Keratinocyte (primary cell): Measurements from ENCODE around the gene PHLPP1. TPM values are rescaled to one million over a fixed set of nuclear protein-coding genes. Genes with fewer than 3 reads are reported as not detected.

Experiments used
- DNase-seq: peaks from one replicate; pipeline ENCODE4 v3.0.0-alpha.2; 2011; ENCODE audit warnings: low read depth, missing footprints, low spot score
- FAIRE-seq: peaks from 2 replicates; lab custom pipeline; 2011; peaks lifted over from hg19 to GRCh38; lab: Jason Lieb, UNC
- H2AFZ ChIP-seq: 2 replicates; pipeline ENCODE4 v1.6.0; 2012; ENCODE audit warnings: low read length, control low read depth, inconsistent platforms; ENCODE audit not compliant: control insufficient read depth
- H3K27ac ChIP-seq: 2 replicates; pipeline ENCODE4 v1.5.1; 2011; ENCODE audit warnings: low read length; ENCODE audit not compliant: control insufficient read depth, insufficient read depth
- H3K27me3 ChIP-seq: 3 replicates; pipeline ENCODE4 v1.6.0; 2011; ENCODE audit warnings: low read length; ENCODE audit not compliant: control insufficient read depth, insufficient read depth; ENCODE audit errors: extremely low read depth
- H3K36me3 ChIP-seq, 2 experiments: 2 replicates in 1 of 2; 3 replicates in 1 of 2; pipeline ENCODE4 v1.5.1; 2011; ENCODE audit warnings: low read length in 2 of 2, mild to moderate bottlenecking in 1 of 2; ENCODE audit not compliant: control insufficient read depth in 2 of 2, insufficient read depth in 2 of 2; ENCODE audit errors: extremely low read depth in 1 of 2
- H3K4me1 ChIP-seq: 3 replicates; pipeline ENCODE4 v1.5.1; 2011; ENCODE audit warnings: low read length; ENCODE audit not compliant: control insufficient read depth, insufficient read depth; ENCODE audit errors: extremely low read depth
- H3K4me2 ChIP-seq: 3 replicates; pipeline ENCODE4 v1.6.0; 2011; ENCODE audit warnings: low read depth, low read length; ENCODE audit not compliant: control insufficient read depth, insufficient read depth; ENCODE audit errors: extremely low read depth
- H3K4me3 ChIP-seq, 3 experiments: fragments of 200-600 bp in 1 of 3; sonication (generic) in 1 of 3; 2 replicates in 2 of 3; 3 replicates in 1 of 3; pipeline ENCODE4 v1.5.1; 2011 to 2016; ENCODE audit warnings: low read length in 3 of 3, mild to moderate bottlenecking in 3 of 3, control low read depth in 2 of 3, inconsistent platforms in 1 of 3, low read depth in 1 of 3, mixed read lengths in 1 of 3, mixed run types in 1 of 3, moderate library complexity in 1 of 3; ENCODE audit not compliant: control insufficient read depth in 2 of 3, insufficient read depth in 2 of 3; ENCODE audit errors: extremely low read depth in 1 of 3
- H3K79me2 ChIP-seq: 2 replicates; pipeline ENCODE4 v1.6.0; 2012; ENCODE audit warnings: low read length; ENCODE audit not compliant: control insufficient read depth, insufficient read depth
- H3K9ac ChIP-seq: 3 replicates; pipeline ENCODE4 v1.6.0; 2011; ENCODE audit warnings: low read length; ENCODE audit not compliant: control insufficient read depth, insufficient read depth; ENCODE audit errors: extremely low read depth
- H3K9me1 ChIP-seq: 3 replicates; pipeline ENCODE4 v1.6.0; 2011; ENCODE audit warnings: low read length; ENCODE audit not compliant: control insufficient read depth, insufficient read depth; ENCODE audit errors: extremely low read depth
- H3K9me3 ChIP-seq: 2 replicates; pipeline ENCODE4 v1.5.1; 2012; ENCODE audit warnings: low read depth, low read length; ENCODE audit not compliant: control insufficient read depth
- H4K20me1 ChIP-seq: 3 replicates; pipeline ENCODE4 v1.6.0; 2011; ENCODE audit warnings: low read length; ENCODE audit not compliant: control insufficient read depth, insufficient read depth; ENCODE audit errors: extremely low read depth
- CTCF ChIP-seq, 3 experiments: IDR thresholded peaks in 1 of 3; conservative IDR thresholded peaks in 1 of 3; optimal IDR thresholded peaks in 1 of 3; 2 replicates in 2 of 3; 3 replicates in 1 of 3; pipeline versions ENCODE3 to v1.5.1; 2011; ENCODE audit warnings: low read length in 3 of 3, mild to moderate bottlenecking in 3 of 3, moderate library complexity in 2 of 3, control low read depth in 1 of 3, inconsistent platforms in 1 of 3; ENCODE audit not compliant: insufficient read depth in 2 of 3; ENCODE audit errors: extremely low read depth in 1 of 3
- EZH2 ChIP-seq: IDR thresholded peaks from one replicate; pipeline ENCODE4 v1.6.1; 2012; ENCODE audit warnings: inconsistent platforms, mild to moderate bottlenecking, low read length, moderate library complexity
- dilution Hi-C: fragments of 300-500 bp; cut with MboI; formaldehyde crosslinking; loops from one replicate; pipeline ENCODE4 v1.7.0; 2020; ENCODE audit warnings: low sequenced_read_pairs; ENCODE audit not compliant: extremely low pct_ligation_motif_present
- polyA plus RNA-seq, 5 experiments: library from polyadenylated mRNA; depleted of rRNA in 3 of 5; stranded (reverse) in 3 of 5; stranded (forward) in 1 of 5; unstranded in 1 of 5; fragments of >200 nt; gene quantifications; 1 replicate in 1 of 5; 2 replicates in 3 of 5; 3 replicates in 1 of 5; pipeline versions ENCODE4 v1.2.1 to v1.2.3, GENCODE V29; 2011 to 2012; ENCODE audit warnings: missing spikeins in 2 of 5, low read depth in 1 of 5, low replicate concordance in 1 of 5

PHLPP1 gene
- polyA plus RNA-seq, 1 donor (not counting 4 experiments of a cell fraction or from before 2014, with no cell fraction given), result 8.4 TPM

GRCh38 chr18:62933261-62933887, 218.0 kb downstream of the PHLPP1 start:
- Histone ChIP-seq H3K36me3 (no peaks in the 10 kb centered on the region), H3K27ac (no peak overlapping the region), H2AFZ (no peak overlapping the region), H3K9me3 (no peaks in the 10 kb centered on the region), H4K20me1 (no peaks in the 10 kb centered on the region), H3K4me1 (no peaks in the 10 kb centered on the region), H3K9ac (no peak overlapping the region), H3K9me1 (no peaks in the 10 kb centered on the region), H3K79me2 (no peaks in the 10 kb centered on the region), H3K27me3 (no peaks in the 10 kb centered on the region), H3K4me3 (no peak overlapping the region), H3K4me2 (no peak overlapping the region)
- TF ChIP-seq EZH2 (no peak), CTCF (optimal IDR thresholded peaks at IDR 0.05 in 1 of 3, IDR thresholded peaks at IDR 0.05 in 1 of 3, conservative IDR thresholded peaks at IDR 0.05 in 1 of 3; ENCODE audit: extremely low read depth in 1 of 3, insufficient read depth in 2 of 3, low read length in 3 of 3) (no peak)
- DNase-seq (no peak), FAIRE-seq (no peak)
- dilution Hi-C loops, result no loop called here

- no peaks in the 10 kb centered on the region for H3K79me2 ChIP-seq
- H3K9me1 ChIP-seq, result no peaks in the 10 kb centered on the region
- TF ChIP-seq CTCF (optimal IDR thresholded peaks at IDR 0.05 in 1 of 3, IDR thresholded peaks at IDR 0.05 in 1 of 3, conservative IDR thresholded peaks at IDR 0.05 in 1 of 3; ENCODE audit: extremely low read depth in 1 of 3, insufficient read depth in 2 of 3, low read length in 3 of 3) (no peak), EZH2 (no peak)
- H3K9me3 ChIP-seq, result no peaks in the 10 kb centered on the region
- H3K4me1 ChIP-seq, result no peaks in the 10 kb centered on the region
- H3K4me3 ChIP-seq, result no peak overlapping the region
- dilution Hi-C loops, result no loop called here
- no peak overlapping the region for H3K4me2 ChIP-seq
- no peaks in the 10 kb centered on the region for H3K36me3 ChIP-seq
- no peaks in the 10 kb centered on the region for H4K20me1 ChIP-seq
- FAIRE-seq (no peak), DNase-seq (no peak)
- H3K9ac ChIP-seq, result no peak overlapping the region
- H2AFZ ChIP-seq, result no peak overlapping the region
- H3K27ac ChIP-seq, result no peak overlapping the region
- H3K27me3 ChIP-seq, result no peaks in the 10 kb centered on the region
Observed at GRCh38 chr18:62935994-62936393, 220.7 kb downstream of the PHLPP1 start.
